ENCODE results near the gene ESYT2. TPM values are rescaled to one million over a fixed set of nuclear protein-coding genes. Genes with fewer than 3 reads are reported as not detected.
A peak's percentile ranks its signal among the peaks of the same experiment; 100 is the strongest.

The ESYT2 gene
- polyA plus RNA-seq, 3 donors = 14.0 to 24.1 (median 22.0) TPM

- H4K20me1 ChIP-seq (ENCODE audit: insufficient read depth, low read length) = no peaks in the 10 kb centered on the region
- no peak overlapping the region for H3K27ac Mint-ChIP-seq
- peaks cover 0 to 11% (median 0%) of the 10 kb centered on the region in 3 donors for H3K27me3 Mint-ChIP-seq (ENCODE audit: low read depth in 3 of 3)
- no peak overlapping the region for H3K4me2 ChIP-seq (replicated peaks; ENCODE audit: extremely low read depth, low read length, poor library complexity, severe bottlenecking)
- H3K4me3 Mint-ChIP-seq = no peak overlapping the region
- no peaks in the 10 kb centered on the region for H3K9me3 ChIP-seq (replicated peaks in 1 of 2; ENCODE audit: control insufficient read depth in 1 of 2, insufficient read depth in 1 of 2, low read length in 2 of 2)
- no peaks in the 10 kb centered on the region for H3K36me3 ChIP-seq (replicated peaks in 1 of 2; ENCODE audit: control insufficient read depth in 1 of 2, insufficient read depth in 2 of 2, low read length in 2 of 2)
- peaks cover 8 to 12% of the 10 kb centered on the region in 2 donors for H3K36me3 Mint-ChIP-seq
- peaks cover 5% of the 10 kb centered on the region for H3K79me2 ChIP-seq (ENCODE audit: insufficient read depth, low read length)
- H3K9me3 Mint-ChIP-seq = peaks cover 0 to 4% (median 0%) of the 10 kb centered on the region in 7 donors
- H3K27me3 ChIP-seq (ENCODE audit: control insufficient read depth in 2 of 2, insufficient read depth in 2 of 2, low read length in 2 of 2) = no peaks in the 10 kb centered on the region
- H3K27ac ChIP-seq (ENCODE audit: low read depth in 1 of 2, low read length in 2 of 2) = no peak overlapping the region
- no peak overlapping the region for H2AFZ ChIP-seq (ENCODE audit: insufficient read depth, low read depth, low read length, poor library complexity, severe bottlenecking)
- WGBS (ENCODE audit: insufficient coverage) = 69% methylated on average over 7 of the region's 7 CpGs
- intact Hi-C loops (cut with micrococcal nuclease) = loop anchor here in 1 of 2 donors (10.0 kb wide), 1 partner anchor 106 kb away; no protein-coding TSS in a partner anchor
- no peak for DNase-seq
- H3K4me3 ChIP-seq (replicated peaks in 1 of 3; ENCODE audit: low read depth in 2 of 3, low read length in 3 of 3) = no peak overlapping the region
- peaks cover 4 to 7% of the 10 kb centered on the region in 2 donors for H3K4me1 ChIP-seq (ENCODE audit: control insufficient read depth in 1 of 2, insufficient read depth in 2 of 2, low read length in 2 of 2)
- H3K9ac ChIP-seq (ENCODE audit: insufficient read depth, low read length, poor library complexity, severe bottlenecking) = no peak overlapping the region
- H3K4me1 Mint-ChIP-seq = peaks cover 7% of the 10 kb centered on the region
- TF ChIP-seq CTCF (IDR thresholded peaks at IDR 0.05) = no peak
Measured at GRCh38 chr7:158868764-158869410, 39.6 kb upstream of the ESYT2 start.

- no peak overlapping the region for H3K9ac ChIP-seq (ENCODE audit: insufficient read depth, low read length, poor library complexity, severe bottlenecking)
- peaks cover 4 to 7% of the 10 kb centered on the region in 2 donors for H3K4me1 ChIP-seq (ENCODE audit: control insufficient read depth in 1 of 2, insufficient read depth in 2 of 2, low read length in 2 of 2)
- no peaks in the 10 kb centered on the region for H4K20me1 ChIP-seq (ENCODE audit: insufficient read depth, low read length)
- no peak overlapping the region for H2AFZ ChIP-seq (ENCODE audit: insufficient read depth, low read depth, low read length, poor library complexity, severe bottlenecking)
- H3K4me3 ChIP-seq (replicated peaks in 1 of 3; ENCODE audit: low read depth in 2 of 3, low read length in 3 of 3) = no peak overlapping the region
- Mint-ChIP-seq H3K9me3 (peaks cover 0 to 10% (median 5%) of the 10 kb centered on the region in 7 donors), H3K4me1 (peaks cover 11% of the 10 kb centered on the region), H3K36me3 (peaks cover 8 to 11% of the 10 kb centered on the region in 2 donors), H3K27ac (peak overlapping the region in 1 of 7 donors; percentile 65), H3K27me3 (ENCODE audit: low read depth in 3 of 3) (peaks cover 2 to 13% (median 6%) of the 10 kb centered on the region in 3 donors), H3K4me3 (no peak overlapping the region)
- intact Hi-C loops (cut with micrococcal nuclease) = loop anchor here in 1 of 2 donors (10.0 kb wide), 1 partner anchor 107 kb away; no protein-coding TSS in a partner anchor
- no peak for TF ChIP-seq CTCF (IDR thresholded peaks at IDR 0.05)
- H3K9me3 ChIP-seq (replicated peaks in 1 of 2; ENCODE audit: control insufficient read depth in 1 of 2, insufficient read depth in 1 of 2, low read length in 2 of 2) = no peaks in the 10 kb centered on the region
- H3K79me2 ChIP-seq (ENCODE audit: insufficient read depth, low read length) = peaks cover 5% of the 10 kb centered on the region
- H3K27ac ChIP-seq (ENCODE audit: low read depth in 1 of 2, low read length in 2 of 2) = no peak overlapping the region
- DNase-seq = no peak
- WGBS (ENCODE audit: insufficient coverage) = 98% methylated on average over 21 of the region's 30 CpGs
- no peak overlapping the region for H3K4me2 ChIP-seq (replicated peaks; ENCODE audit: extremely low read depth, low read length, poor library complexity, severe bottlenecking)
- H3K36me3 ChIP-seq (replicated peaks in 1 of 2; ENCODE audit: control insufficient read depth in 1 of 2, insufficient read depth in 2 of 2, low read length in 2 of 2) = no peaks in the 10 kb centered on the region
- no peaks in the 10 kb centered on the region for H3K27me3 ChIP-seq (ENCODE audit: control insufficient read depth in 2 of 2, insufficient read depth in 2 of 2, low read length in 2 of 2)
Measured at GRCh38 chr7:158867214-158867984, 38.1 kb upstream of the ESYT2 start.

All from CD14-positive monocyte (primary cell).